GM19455 (cell line): ENCODE data around the gene TMEM108.

Source experiments
- ATAC-seq: cut with Tn5 transposase; IDR thresholded peaks from one replicate; pipeline ENCODE4 v1.9.1; 2021; ENCODE audit not compliant: unreplicated experiment

TMEM108 gene

DNA sequence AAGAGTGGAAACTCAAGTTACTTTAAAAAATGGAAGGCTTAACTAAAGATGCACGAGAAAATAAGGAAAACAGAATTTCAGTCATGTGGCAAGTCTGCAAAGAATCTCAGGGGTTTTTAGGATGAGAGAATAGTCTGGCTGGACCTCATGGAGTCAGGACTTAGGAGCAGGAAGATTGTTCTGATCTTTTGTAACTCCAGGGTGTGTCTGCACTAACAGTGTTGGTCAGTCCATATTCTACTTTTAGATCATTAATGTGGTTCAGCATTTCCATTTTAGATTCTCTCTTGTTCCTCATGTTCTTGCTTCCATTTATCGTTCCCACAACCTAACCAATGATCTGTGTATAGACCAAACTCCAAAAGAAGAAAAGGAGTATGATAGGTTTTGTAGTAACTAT is 15.3 kb downstream of the TMEM108 start:
- no peak for ATAC-seq

DNA sequence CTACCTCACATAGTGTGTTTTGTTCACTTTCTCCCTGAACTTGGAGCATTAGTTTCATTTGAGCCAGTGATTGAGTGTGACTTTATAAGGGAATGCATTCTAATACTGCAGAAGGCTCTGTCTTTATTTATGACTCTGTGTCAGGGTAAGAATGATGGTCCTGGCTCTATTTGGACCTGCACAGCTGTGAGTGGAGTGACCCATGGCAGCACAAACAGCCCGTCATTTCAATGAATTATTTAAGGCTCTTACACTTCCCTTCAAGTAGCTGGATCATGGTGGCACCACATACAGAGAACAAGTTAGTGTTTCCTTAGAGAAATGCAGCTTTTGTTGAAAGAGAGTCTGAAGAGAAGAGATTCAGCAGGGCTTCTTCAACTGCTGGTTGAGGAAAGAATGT is 16.4 kb downstream of the TMEM108 start:
- no peak for ATAC-seq

DNA sequence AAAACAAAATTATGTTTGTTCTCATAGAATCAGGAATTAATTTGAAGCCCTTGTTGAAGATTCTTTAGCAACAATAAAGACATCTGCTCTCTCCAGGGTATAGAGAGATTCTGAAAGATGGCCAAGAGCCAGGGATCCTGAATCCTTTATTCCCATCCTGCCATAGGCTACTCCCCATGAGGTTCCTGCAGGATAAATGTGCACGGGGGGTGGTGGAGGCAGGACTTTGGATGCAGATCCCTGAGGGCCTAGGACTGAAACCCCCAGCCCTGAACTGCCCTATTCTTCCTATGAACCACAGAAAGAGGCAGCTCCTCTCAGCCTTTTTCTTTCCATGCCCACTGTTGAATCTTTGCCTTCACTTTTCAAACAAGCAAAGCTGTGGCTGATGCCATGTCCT is 17.1 kb downstream of the TMEM108 start:
- no peak for ATAC-seq

DNA sequence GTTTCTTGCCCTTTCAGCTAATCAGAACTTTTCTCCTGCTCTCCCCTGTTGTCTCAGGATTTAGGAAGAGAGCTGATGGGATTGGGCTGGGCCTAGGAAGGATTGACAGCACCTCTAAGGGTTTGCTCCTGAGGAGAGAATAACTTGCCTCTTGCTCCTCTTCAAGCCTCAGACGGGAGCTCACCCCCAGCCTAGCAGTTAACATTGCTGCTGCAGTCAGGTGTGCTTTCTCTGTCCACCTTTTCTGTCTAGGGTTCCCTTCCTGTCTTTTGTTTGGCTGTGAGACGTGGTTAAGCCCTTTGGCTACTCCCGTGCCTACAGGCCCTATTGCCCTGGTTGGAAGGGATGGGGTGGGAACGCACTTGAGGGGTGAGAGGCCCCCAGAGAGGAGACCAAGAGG is 20.1 kb downstream of the TMEM108 start:
- no peak for ATAC-seq

DNA sequence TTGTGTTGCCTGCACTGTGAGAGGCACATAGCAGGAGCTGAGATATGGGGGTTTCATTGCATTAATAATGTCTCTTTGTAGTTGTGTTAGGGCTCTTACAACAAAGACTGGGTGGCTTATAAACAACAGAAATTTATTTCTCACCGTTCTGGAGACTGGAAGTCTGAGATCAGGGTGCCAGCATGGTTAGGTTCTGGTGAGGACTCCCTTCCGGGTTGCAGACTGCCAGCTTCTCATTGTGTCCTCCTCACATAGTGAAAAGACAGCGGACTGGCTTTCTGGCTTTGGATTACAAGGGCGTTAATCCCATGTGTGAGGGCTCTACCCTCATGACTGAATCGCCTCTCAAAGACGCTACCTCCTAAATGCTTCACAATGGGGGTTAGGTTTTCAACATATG is 20.6 kb downstream of the TMEM108 start:
- ATAC-seq: no peak

DNA sequence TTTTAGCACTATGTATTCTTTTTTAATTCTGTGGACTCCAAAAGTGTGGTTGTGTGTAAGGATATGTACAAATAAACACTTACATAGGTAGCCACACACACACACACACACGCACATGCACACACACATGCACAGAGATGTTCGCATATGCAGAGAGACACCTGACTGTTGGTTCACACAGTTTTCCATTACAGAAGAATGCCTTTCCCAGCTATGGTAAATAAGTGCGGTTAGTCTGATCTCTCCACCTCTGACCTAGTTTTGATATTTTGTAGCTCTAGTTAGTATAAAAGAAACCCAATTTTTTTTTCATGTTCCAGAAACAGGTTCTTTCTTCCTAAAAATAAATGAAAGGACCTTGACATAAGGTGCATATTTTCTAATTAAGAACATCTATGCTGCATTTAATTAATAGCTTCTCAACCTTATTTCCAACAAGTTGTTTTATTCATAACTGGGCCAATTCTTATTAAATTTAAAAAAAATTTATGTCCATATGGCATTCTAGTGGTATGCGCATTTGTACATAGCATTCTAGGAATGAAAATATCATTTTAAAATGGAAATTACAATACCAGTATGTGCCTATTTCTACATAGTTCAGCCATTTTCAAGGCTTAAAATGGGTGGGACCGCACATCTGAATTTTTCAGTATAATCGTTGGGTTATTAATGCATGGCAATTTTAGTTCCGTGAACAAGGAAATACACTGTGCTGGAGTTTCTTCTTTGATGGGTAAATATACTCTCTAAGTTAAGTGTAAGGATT is 27.2 kb downstream of the TMEM108 start:
- ATAC-seq: no peak

DNA sequence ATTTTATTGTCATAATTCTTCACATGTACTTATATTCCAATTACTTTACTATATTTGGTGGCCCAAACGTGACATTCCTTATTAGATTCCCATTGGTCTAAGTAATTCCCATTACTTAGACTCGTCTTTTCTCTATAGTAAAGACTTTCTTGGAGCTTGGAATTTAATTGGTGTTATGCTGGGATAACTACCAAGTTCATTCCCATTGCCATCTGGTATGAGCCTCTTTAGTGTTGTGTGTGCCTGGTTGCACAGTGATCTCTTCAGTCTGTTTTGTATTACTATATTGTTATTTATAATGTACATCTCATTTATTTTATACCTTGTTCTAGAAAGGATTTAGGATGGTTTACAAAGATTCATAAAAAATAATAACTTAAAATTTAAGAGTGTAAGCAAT is 27.8 kb downstream of the TMEM108 start:
- no peak for ATAC-seq

DNA sequence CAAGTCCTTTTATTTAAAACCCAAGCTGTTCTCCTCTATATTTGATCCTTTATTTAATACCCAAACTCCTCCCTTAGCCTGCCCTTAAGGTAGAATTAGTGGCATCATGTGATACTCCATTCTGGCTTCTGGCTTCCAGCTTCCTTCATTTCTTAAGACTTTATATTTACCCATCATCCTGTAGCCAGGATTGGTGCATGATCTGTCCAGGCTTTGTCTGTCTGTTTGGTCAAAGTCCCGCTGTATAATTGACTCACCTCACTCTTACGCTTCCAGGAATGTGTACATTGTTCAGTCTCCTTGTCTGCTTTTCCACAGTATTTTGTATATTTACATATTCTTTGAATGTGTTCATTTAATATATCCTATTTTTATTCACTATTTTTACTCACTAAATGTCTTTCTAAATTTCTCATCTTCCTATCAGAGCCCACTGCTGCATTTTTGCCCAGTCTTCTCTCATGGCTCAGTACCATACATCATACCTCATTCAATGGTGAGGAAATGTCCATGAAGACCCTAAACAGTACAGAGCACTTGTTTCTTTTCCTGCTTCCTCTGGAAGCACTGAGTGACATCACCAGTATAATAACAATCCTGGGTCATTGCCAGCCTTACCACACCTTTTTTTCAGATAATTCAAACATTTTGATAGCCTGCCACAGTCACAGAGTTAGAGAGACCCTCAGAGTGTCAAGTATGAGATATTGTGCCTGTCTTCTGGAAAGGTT is 31.5 kb downstream of the TMEM108 start:
- no peak for ATAC-seq

DNA sequence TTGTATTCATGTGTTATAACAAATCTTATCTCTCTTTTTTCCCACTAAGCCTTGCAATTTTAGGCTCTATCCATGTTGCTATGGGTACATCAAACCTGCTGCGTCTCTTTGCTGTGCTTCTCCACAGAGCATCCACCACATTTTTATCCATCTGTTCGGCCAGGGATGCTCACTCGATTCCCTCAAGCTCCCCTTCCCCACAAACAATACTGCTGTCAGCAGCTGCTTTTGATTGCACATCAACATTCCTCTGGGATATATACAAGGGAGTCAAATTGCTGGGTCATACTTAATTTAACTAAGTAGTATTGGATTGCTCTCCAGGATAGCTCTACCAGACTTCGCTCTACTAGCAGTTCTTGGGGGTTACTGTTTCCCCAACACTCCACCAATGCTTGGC is 36.8 kb downstream of the TMEM108 start:
- no peak for ATAC-seq

DNA sequence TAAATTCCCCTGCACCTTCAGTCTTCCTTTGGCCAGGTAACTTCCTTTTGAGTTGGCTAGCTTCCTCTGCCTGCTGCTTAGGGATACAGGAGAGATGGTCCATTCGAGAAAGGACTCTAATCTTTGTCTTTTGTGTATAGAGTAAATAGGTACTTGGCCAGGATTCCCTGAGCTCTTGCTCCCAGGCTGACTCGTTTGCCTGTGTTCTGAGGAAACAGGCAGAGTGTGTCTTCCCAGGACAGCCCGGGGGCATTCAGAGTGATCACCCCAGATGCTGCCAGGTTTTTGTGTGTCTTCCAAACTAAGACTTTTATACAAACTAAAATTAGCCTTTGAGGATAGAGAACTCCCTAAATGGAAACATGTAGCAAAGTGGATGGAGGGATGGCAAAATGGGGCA is 39.5 kb downstream of the TMEM108 start:
- ATAC-seq: no peak

DNA sequence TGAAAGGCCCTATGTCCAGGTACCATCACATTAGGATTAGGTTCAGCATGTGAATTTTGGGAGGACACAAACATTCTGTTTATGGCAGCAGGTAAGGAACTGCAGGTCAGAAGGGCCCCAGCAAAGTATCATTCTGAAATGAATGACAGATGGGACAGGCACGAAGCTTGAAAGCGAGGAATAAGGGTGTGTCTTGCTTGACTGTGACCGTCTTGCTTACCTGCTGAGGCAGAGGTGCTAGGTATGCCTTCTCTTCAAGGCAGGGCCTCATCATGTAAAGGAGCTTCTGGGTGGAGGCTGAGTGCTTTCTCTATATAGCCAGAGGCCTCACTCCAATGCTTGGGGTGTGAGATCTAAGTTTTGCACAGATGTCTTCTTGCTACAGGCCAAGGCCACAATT is 41.4 kb downstream of the TMEM108 start:
- no peak for ATAC-seq

DNA sequence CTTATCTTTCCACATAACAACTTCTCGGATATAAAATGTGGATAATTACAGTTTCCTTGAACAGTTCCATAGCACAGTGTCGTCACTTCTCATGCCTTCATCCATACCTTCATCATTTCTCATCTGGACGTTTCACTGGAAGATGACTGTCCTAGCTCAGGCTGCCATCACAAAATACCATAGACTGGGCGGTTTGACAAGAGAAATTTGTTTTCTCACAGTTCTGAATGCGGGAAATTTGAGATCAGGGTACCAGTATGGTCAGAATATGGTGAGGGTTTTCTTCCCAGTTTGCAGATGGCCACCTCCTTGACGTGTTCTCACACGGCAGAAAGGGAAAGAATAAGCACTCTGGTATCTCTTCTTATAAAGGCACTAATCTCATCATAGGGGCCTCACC is 42.8 kb downstream of the TMEM108 start:
- no peak for ATAC-seq

DNA sequence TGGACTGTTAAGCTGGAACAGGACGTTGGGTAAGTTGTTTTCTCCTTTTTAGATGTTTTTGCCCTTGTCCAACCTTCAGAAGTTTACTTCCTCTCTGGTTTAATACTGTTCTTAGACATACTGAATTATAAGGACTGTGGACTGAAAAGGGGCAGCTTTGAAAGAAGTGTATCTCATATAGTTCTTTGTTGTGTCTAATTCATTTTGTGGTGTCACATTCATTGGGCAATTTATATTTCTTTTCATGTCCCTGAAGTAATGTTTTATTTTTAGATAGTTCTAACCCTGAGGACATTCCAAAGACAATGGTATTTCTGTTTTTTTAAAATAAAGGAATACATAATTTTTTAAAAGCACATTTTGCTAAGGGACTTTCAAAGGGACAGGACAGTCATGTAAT is 45.2 kb downstream of the TMEM108 start:
- no peak for ATAC-seq

DNA sequence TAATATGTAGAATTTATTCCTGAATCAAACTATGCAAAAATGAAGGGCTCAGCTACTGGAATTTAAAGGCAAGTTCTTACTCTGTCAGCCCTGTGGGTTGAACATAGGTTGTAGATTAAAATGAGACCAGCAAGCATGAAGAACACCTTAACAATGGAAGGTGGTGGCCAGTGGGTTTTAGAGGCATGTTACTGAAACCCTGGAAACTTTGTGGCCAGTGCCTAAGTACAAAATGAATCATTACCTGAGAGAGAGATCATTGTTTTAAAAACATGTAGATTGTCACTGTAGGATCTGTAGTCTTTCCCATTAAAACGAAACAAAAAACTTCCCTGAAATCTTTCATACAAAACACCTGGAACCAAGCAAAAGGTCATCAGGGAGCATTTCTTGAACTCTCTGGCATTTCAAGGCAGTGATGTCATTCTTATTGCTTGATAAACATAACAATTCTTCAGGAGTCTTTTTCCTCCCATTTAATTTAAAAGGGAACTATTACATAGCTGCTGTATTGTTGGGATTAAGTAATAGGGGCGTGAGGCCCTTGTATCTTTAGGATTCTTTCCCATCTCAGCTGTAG is 51.8 kb downstream of the TMEM108 start:
- no peak for ATAC-seq

DNA sequence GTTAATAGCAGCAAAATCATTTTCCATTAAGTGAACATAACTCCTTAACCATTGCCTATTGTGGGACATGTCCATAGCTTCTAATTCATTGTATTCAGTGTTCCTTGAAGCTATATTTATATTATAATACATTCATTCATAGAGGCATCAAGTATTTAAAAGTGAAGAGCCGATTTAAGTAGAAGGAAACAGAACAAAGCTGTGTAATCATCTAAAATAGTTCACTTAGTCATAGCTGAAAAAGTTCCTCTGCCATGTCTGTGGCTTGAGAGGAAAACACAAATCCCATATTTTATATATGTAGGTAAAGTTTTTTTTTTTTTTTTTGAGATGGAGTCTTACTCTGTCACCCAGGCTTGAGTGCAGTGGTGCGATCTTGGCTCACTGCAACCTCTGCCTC is 54.5 kb downstream of the TMEM108 start:
- no peak for ATAC-seq

DNA sequence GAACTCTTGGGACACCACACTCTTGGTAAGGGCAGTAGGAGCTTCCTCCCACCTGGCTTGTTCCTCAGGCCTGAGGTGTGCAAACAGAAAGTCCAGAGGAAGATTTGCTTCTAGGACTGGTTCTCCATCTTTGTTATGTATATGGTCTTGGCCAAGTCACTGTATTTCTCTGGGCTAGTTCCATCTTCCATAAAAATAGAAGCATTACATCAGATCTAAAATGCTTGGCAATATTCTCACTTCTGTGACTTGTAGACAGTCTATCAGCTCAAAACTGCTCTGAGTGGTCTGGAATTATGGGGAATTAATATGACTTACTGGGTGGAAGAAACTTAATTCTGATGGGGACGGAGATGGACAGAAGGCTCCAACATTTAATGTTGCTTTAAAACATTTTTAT is 55.2 kb downstream of the TMEM108 start:
- no peak for ATAC-seq

DNA sequence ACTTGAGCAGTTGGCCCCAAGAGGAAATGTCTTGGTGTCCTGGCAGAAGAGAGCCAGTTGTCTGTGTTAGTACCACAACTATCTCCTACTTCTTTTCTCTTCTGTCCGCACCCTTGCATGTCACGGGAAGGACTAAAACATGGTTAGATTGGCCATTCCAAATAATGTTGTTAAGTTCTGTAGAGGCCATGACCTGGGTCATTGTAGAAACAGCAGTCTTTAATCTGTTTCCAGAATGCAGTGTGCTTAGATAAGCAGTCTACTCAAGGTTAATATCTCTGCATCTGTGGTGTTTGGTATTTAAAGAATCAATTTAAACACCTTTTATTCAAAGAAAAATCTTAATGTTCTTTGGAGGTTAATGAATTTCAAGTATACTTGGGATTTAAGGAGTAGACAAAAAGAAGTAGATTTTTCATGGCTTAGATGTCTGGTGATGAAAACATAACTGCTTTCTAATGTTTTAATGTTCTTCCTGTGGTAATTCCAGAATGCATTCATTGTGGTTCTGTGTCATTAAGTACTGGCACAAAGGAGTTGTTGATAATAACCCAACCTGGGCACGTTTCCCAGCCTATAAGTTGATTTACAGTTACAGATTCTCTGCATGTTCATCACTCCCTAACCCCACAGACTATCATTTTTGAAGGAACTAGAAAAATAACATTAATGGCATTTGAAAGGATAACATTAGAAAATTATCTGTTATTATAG is 58.9 kb downstream of the TMEM108 start:
- ATAC-seq: no peak

DNA sequence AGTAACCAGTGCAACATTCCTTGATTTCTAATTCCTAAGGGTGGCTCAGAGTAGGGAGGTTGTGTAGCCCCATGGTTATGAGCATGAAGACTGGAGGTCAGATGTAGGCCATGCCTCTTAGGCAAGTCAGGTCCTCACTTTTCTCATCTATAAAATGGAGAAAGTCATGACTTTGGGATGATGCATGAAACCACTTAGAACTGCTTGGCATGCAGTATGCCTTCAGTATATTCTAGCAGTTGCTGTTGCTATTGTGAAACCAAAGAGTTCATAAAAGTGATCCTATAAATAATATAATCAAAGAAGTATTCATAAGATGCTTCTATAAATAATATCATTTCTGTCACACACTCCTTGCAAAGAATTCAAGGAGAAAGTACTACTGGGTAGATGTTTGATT is 65.5 kb downstream of the TMEM108 start:
- ATAC-seq: no peak

DNA sequence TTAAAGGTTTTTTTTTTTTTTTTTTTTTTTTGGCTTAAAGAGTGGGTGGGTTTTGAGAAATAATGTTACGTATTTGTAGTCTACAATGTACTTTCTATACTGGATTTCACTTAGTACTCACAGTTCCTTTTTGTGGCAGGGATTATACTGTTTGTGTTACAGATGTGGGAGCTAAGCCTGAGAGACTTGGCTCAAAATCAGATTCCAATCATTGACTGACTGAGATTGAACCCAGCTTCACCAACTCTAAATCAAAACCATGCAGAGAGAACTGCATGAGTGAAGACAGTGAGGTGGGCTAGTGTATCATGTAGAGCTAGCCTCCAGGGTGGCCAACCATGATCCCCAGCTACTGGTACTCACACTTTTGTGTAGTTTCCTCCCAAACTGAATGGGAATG is 68.0 kb downstream of the TMEM108 start:
- ATAC-seq: no peak

DNA sequence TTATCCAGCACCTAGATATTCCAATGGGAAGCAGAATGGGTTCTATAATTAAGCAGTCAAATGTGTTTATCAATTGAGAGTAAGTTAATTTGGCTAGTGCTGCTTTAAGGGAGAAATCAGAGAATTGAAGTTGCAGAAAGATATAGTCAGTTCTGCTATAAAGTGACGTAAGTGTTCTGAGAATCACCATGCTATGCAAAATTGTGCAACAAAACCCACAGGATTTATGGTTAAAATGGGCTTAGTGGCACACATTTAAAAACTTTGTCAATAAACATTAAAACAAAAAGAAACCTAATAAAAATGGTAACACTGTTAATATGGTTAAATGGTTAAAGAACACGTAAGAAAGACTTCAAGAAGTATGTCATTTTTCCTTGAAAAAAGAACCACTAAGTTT is 74.5 kb downstream of the TMEM108 start:
- ATAC-seq: no peak

DNA sequence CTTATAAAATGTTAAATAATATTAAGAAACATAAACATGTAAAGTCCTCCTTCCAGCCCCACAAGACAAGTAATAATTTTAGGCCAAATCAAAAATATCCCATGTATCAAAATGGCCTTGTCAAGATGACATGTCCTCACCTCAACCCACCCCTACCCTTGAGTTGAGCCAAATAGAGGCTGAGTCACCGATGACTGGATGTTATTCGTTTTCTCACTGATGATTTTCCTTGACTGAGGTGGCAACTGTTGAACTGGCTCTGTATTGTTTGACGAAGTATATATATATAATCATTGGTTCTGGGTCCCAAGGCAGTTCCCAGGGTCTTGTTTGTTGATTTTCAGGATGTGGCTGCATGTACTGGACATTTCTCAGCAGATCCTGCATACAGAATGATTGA is 75.3 kb downstream of the TMEM108 start:
- ATAC-seq: no peak
